Osteoblast (primary cell): ENCODE results near the gene MYLK. TPM values are rescaled to one million over a fixed set of nuclear protein-coding genes. Genes with fewer than 3 reads are reported as not detected.

Experiments
- DNase-seq: peaks from one replicate; pipeline ENCODE4 v3.0.0; 2011; ENCODE audit warnings: low spot score, mixed read lengths; ENCODE audit not compliant: insufficient read length; ENCODE audit errors: missing footprints
- H2AFZ ChIP-seq: 2 replicates; pipeline ENCODE4 v1.6.0; 2011; ENCODE audit warnings: mild to moderate bottlenecking, low read length
- H3K27ac ChIP-seq: 2 replicates; pipeline ENCODE4 v1.5.1; 2011; ENCODE audit warnings: mild to moderate bottlenecking, low read depth, low read length, moderate library complexity
- H3K27me3 ChIP-seq: 2 replicates; pipeline ENCODE4 v1.6.0; 2012; ENCODE audit warnings: mild to moderate bottlenecking, control low read depth, inconsistent platforms, low read length, moderate library complexity; ENCODE audit not compliant: insufficient read depth
- H3K36me3 ChIP-seq: 2 replicates; pipeline ENCODE4 v1.5.1; 2011; ENCODE audit warnings: mild to moderate bottlenecking, low read length, control low read depth, moderate library complexity; ENCODE audit not compliant: insufficient read depth
- H3K4me1 ChIP-seq: 2 replicates; pipeline ENCODE4 v1.5.1; 2011; ENCODE audit warnings: mild to moderate bottlenecking, low read length, control low read depth, moderate library complexity; ENCODE audit not compliant: insufficient read depth
- H3K4me2 ChIP-seq: 2 replicates; pipeline ENCODE4 v1.6.0; 2011; ENCODE audit warnings: mild to moderate bottlenecking, low read length; ENCODE audit not compliant: insufficient read depth
- H3K4me3 ChIP-seq: fragments of 200-600 bp; sonication (generic); 3 replicates; pipeline ENCODE4 v1.5.1; 2012; ENCODE audit warnings: mild to moderate bottlenecking, low read length, inconsistent platforms; ENCODE audit not compliant: insufficient read depth
- H3K79me2 ChIP-seq: 2 replicates; pipeline ENCODE4 v1.6.0; 2012; ENCODE audit warnings: mild to moderate bottlenecking, low read length, control low read depth, inconsistent platforms; ENCODE audit not compliant: insufficient read depth
- H3K9me3 ChIP-seq: 2 replicates; pipeline ENCODE4 v1.5.1; 2011; ENCODE audit warnings: low read depth, low read length, control low read depth
- H4K20me1 ChIP-seq: 2 replicates; pipeline ENCODE4 v1.6.0; 2012; ENCODE audit warnings: mild to moderate bottlenecking, low read length, control low read depth; ENCODE audit not compliant: insufficient read depth
- CTCF ChIP-seq: IDR thresholded peaks from 2 replicates; pipeline ENCODE4 v1.5.1; 2011; ENCODE audit warnings: mild to moderate bottlenecking, low read depth, low read length, moderate library complexity; ENCODE audit errors: extremely low read depth
- total RNA-seq: library from RNA; depleted of rRNA; stranded (reverse); fragments of >200 nt; gene quantifications from 2 replicates; pipeline ENCODE4 v1.2.3, GENCODE V29; 2012

The MYLK gene
- total RNA-seq, 1 donor = 268 TPM

GRCh38 chr3:123805101-123805500 is 79.0 kb downstream of the MYLK start:
- Histone ChIP-seq H4K20me1 (no peaks in the 10 kb centered on the region), H3K36me3 (peaks cover 56% of the 10 kb centered on the region), H3K27ac (no peak overlapping the region), H3K4me3 (no peak overlapping the region), H3K4me2 (no peak overlapping the region), H2AFZ (no peak overlapping the region), H3K4me1 (peaks cover 17% of the 10 kb centered on the region), H3K27me3 (no peaks in the 10 kb centered on the region), H3K9me3 (no peaks in the 10 kb centered on the region), H3K79me2 (peaks cover 23% of the 10 kb centered on the region)
- no peak for TF ChIP-seq CTCF
- no peak for DNase-seq

GRCh38 chr3:123804676-123805075 is 79.5 kb downstream of the MYLK start:
- Histone ChIP-seq H3K9me3 (no peaks in the 10 kb centered on the region), H4K20me1 (no peaks in the 10 kb centered on the region), H3K27me3 (no peaks in the 10 kb centered on the region), H3K4me2 (no peak overlapping the region), H3K79me2 (peaks cover 20% of the 10 kb centered on the region), H3K27ac (no peak overlapping the region), H2AFZ (no peak overlapping the region), H3K4me3 (no peak overlapping the region), H3K4me1 (peaks cover 13% of the 10 kb centered on the region), H3K36me3 (peaks cover 57% of the 10 kb centered on the region)
- DNase-seq = no peak
- TF ChIP-seq CTCF = no peak

- Histone ChIP-seq H3K4me2 (no peak overlapping the region), H3K27ac (no peak overlapping the region), H2AFZ (no peak overlapping the region), H3K9me3 (no peaks in the 10 kb centered on the region), H3K4me3 (no peak overlapping the region), H3K36me3 (peaks cover 61% of the 10 kb centered on the region), H3K79me2 (peaks cover 22% of the 10 kb centered on the region), H3K27me3 (no peaks in the 10 kb centered on the region), H4K20me1 (no peaks in the 10 kb centered on the region), H3K4me1 (peaks cover 10% of the 10 kb centered on the region)
- TF ChIP-seq CTCF = no peak
- no peak for DNase-seq
These were observed 80.6 kb downstream of the MYLK start for GRCh38 chr3:123803521-123803920.

- Histone ChIP-seq H3K9me3 (no peaks in the 10 kb centered on the region), H3K4me3 (no peak overlapping the region), H3K27me3 (no peaks in the 10 kb centered on the region), H2AFZ (no peak overlapping the region), H3K36me3 (peaks cover 72% of the 10 kb centered on the region), H4K20me1 (no peaks in the 10 kb centered on the region), H3K79me2 (peaks cover 30% of the 10 kb centered on the region), H3K4me1 (peaks cover 5% of the 10 kb centered on the region), H3K27ac (no peak overlapping the region), H3K4me2 (no peak overlapping the region)
- no peak for TF ChIP-seq CTCF
- no peak for DNase-seq
These were observed 82.0 kb downstream of the MYLK start for GRCh38 chr3:123802007-123802625.
